Stimulated activated memory B cell treated with anti-CD40 and anti-IgM and Interleukin-4, amounts not matched to agents 10 μg/mL and 1 μg/mL and 100 μg/mL, for 72 hours (primary cell): ENCODE data around the gene SMIM43.
"Not testable (repeated sequence)": the region's sequence is repeated elsewhere in the genome, so short reads cannot be mapped to it uniquely, and the experiment has no call there.

ENCODE experiments used
- ATAC-seq: fragments of 150-1000 bp; cut with Tn5 transposase; 2 replicates; pipeline ENCODE4 v1.10.0; 2021
- H3K27ac Mint-ChIP-seq: one replicate; pipeline ENCODE4 v1.8.0; 2022; ENCODE audit warnings: mild to moderate bottlenecking, mixed read lengths
- H3K27me3 Mint-ChIP-seq: one replicate; pipeline ENCODE4 v1.8.0; 2022; ENCODE audit warnings: mixed read lengths
- H3K36me3 Mint-ChIP-seq: one replicate; pipeline ENCODE4 v1.8.0; 2022; ENCODE audit warnings: mixed read lengths
- H3K4me1 Mint-ChIP-seq: one replicate; pipeline ENCODE4 v1.8.0; 2022; ENCODE audit warnings: mixed read lengths
- H3K4me3 Mint-ChIP-seq: one replicate; pipeline ENCODE4 v1.8.0; 2022; ENCODE audit warnings: mild to moderate bottlenecking, moderate library complexity, mixed read lengths
- H3K9me3 Mint-ChIP-seq: one replicate; pipeline ENCODE4 v1.8.0; 2022; ENCODE audit warnings: mixed read lengths

Gene SMIM43

DNA sequence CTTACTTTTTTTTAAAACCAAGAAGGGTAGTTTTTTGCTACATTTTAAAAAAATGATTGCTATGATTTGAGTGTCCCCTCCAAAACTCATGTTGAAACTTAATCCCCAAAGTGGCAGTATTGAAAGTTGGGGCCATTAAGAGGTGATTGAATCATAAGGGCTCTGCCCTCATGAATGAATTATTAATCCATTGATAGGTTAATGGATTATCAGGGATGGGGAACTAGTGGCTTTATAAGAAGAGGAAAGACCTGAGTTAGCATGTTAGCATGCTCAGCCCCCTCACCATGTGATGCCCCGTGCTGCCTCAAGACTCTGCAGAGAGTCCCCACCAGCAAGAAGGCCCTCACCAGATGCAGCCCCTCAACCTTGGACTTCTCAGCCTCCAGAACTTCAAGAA lies 31.0 kb downstream of the SMIM43 start:
- ATAC-seq = no peak
- H3K36me3 Mint-ChIP-seq = no peaks in the 10 kb centered on the region
- H3K4me1 Mint-ChIP-seq = no peaks in the 10 kb centered on the region
- H3K4me3 Mint-ChIP-seq = no peak overlapping the region
- no peaks in the 10 kb centered on the region for H3K9me3 Mint-ChIP-seq
- no peak overlapping the region for H3K27ac Mint-ChIP-seq
- peaks cover 25% of the 10 kb centered on the region for H3K27me3 Mint-ChIP-seq

DNA sequence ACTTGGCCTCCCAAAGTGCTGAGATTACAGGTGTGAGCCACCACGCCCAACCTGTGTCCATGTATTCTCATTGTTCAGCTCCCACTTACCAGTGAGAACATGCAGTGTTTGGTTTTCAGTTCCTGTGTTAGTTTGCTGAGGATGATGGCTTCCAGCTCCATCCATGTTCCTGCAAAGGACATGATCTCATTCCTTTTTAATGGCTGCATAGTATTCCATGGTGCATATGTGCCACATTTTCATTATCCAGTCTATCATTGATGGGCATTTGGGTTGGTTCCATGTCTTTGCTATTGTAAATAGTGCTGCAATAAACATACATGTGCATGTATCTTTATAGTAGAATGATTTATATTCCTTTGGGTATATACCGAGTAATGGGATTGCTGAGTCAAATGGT lies 35.2 kb downstream of the SMIM43 start:
- H3K27me3 Mint-ChIP-seq, H3K4me3 Mint-ChIP-seq, H3K27ac Mint-ChIP-seq, H3K9me3 Mint-ChIP-seq, H3K4me1 Mint-ChIP-seq, ATAC-seq, H3K36me3 Mint-ChIP-seq: not testable (repeated sequence)

DNA sequence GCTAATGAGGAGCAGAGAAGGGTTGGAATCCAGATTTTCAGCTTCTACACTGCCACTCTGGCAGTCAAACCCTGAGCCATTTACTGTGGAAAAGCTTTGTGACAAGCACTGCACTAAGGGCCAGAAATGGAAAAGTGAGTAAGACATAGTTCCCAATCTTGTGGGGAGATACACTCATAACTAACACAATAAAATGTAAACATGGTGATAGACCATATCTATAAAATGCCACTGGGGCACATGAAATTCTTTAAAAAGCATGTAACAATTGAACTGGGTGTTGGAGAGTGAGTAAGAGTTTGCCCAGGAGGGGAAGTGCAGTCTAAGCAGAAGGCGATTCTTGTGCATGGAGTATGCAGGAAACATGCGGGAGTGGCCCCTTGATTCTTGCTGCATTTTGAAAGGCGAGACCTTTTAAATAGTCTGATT lies 36.2 kb downstream of the SMIM43 start:
- Mint-ChIP-seq H3K27me3 (no peaks in the 10 kb centered on the region), H3K4me3 (no peak overlapping the region), H3K4me1 (no peaks in the 10 kb centered on the region), H3K36me3 (no peaks in the 10 kb centered on the region), H3K9me3 (no peaks in the 10 kb centered on the region), H3K27ac (no peak overlapping the region)
- no peak for ATAC-seq

- Mint-ChIP-seq H3K4me1 (no peaks in the 10 kb centered on the region), H3K27me3 (no peaks in the 10 kb centered on the region), H3K4me3 (no peak overlapping the region), H3K9me3 (no peaks in the 10 kb centered on the region), H3K36me3 (no peaks in the 10 kb centered on the region), H3K27ac (no peak overlapping the region)
- ATAC-seq = no peak
These were observed 36.9 kb downstream of the SMIM43 start for GRCh38 chr4:121728066-121728465.

DNA sequence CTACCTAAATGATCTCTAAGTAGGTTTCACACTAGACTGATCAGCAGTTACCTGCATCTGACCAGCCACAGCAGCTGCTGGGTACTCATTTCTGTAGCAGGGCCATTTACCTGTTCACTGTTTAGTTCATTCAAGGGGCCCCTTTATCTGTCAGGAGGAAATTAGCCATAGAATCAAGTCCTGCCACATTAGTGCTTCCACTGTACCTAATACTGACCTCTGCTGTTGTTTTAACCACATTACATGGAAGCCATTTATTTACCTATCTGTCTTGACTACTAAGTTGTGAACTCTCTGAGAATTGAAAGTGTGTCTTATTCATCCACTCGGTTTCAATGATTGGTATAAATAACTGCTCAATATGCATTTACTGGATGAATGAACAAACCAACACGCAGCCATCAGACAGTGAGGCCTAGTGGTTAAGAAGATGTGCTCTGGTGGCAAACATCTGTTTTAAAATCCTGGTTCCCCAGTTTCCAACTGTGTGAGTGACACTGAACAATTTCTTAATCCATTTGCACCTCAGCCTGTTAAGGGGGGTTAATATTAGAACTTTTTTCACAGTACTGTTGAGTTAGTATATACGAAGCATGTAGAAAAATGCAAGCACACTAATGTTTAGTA lies 38.2 kb downstream of the SMIM43 start:
- Mint-ChIP-seq H3K27ac (no peak overlapping the region), H3K36me3 (no peaks in the 10 kb centered on the region), H3K27me3 (no peaks in the 10 kb centered on the region), H3K4me1 (no peaks in the 10 kb centered on the region), H3K9me3 (no peaks in the 10 kb centered on the region), H3K4me3 (no peak overlapping the region)
- ATAC-seq = peak; percentile 47

DNA sequence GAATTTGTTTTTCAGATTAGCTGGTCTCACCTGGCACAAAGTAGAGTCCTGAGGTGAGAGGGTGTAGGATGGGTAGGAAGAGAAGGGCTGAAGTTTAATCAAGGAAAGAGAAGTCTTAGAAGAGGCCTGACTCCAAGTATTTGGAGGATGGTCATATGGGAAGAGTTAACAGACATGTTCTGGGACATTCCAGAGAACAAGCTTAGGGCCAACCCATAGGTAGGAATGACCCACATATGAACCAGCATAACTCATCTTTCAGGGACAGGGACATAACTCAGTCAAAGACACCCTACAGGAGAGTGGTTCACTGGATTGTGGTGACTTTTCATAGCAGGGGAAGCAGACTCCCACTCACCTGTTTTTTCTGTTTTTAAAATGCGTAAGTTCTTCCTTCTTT lies 40.3 kb downstream of the SMIM43 start:
- Mint-ChIP-seq H3K4me1 (no peaks in the 10 kb centered on the region), H3K9me3 (no peaks in the 10 kb centered on the region), H3K36me3 (no peaks in the 10 kb centered on the region), H3K27ac (no peak overlapping the region), H3K27me3 (no peaks in the 10 kb centered on the region), H3K4me3 (no peak overlapping the region)
- ATAC-seq = no peak

DNA sequence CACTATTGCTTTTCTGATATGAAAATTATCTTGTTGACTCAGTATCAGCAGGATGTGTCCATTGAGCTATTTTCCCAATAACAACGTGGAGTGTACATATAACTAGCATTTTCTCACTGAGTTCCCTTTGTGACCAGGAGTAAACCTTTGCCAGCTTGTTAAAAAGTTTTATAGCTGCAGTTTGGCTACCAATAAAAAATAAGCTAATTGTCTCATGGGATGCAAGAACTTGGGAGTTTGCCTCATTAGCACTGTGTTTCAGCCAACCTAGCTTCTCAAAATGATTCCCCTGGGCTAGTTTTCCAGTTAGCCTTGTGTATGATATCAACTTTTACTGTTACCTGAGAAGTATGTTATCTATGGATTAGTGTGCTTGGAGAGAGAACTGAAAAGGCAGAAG lies 43.3 kb downstream of the SMIM43 start:
- no peak for ATAC-seq
- Mint-ChIP-seq H3K9me3 (no peaks in the 10 kb centered on the region), H3K27ac (no peak overlapping the region), H3K4me1 (no peaks in the 10 kb centered on the region), H3K36me3 (no peaks in the 10 kb centered on the region), H3K4me3 (no peak overlapping the region), H3K27me3 (no peaks in the 10 kb centered on the region)

DNA sequence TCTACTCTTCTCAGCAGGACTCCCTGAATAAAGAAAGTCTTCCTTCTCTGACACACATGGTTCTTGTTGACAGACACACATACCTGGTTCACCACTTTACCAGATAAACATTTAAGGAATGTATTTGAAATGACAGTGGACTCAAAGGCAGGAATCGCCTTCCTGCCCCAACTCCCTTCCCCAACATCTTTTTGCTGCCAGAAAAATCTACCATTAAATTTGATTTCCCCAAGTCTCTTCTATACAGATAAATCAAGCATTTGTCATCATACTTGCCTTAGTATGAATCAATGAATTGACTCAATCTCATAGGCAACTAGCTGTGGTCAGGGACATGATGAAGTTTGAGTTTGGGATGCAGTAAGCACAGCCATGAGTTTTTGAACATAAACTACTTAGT lies 44.9 kb downstream of the SMIM43 start:
- H3K4me3 Mint-ChIP-seq = no peak overlapping the region
- no peak for ATAC-seq
- H3K36me3 Mint-ChIP-seq = no peaks in the 10 kb centered on the region
- peaks cover 10% of the 10 kb centered on the region for H3K27me3 Mint-ChIP-seq
- H3K9me3 Mint-ChIP-seq = no peaks in the 10 kb centered on the region
- H3K27ac Mint-ChIP-seq = no peak overlapping the region
- no peaks in the 10 kb centered on the region for H3K4me1 Mint-ChIP-seq

- H3K27ac Mint-ChIP-seq = no peak overlapping the region
- H3K4me3 Mint-ChIP-seq = no peak overlapping the region
- H3K4me1 Mint-ChIP-seq = no peaks in the 10 kb centered on the region
- no peak for ATAC-seq
- no peaks in the 10 kb centered on the region for H3K36me3 Mint-ChIP-seq
- H3K27me3 Mint-ChIP-seq = peaks cover 28% of the 10 kb centered on the region
- no peaks in the 10 kb centered on the region for H3K9me3 Mint-ChIP-seq
These were observed 47.2 kb downstream of the SMIM43 start for GRCh38 chr4:121717680-121718237.

- Mint-ChIP-seq H3K4me3 (no peak overlapping the region), H3K36me3 (no peaks in the 10 kb centered on the region), H3K27ac (no peak overlapping the region), H3K9me3 (no peaks in the 10 kb centered on the region), H3K4me1 (peaks cover 9% of the 10 kb centered on the region), H3K27me3 (peaks cover 53% of the 10 kb centered on the region)
- no peak for ATAC-seq
These were observed 50.4 kb downstream of the SMIM43 start for GRCh38 chr4:121714548-121714947.

DNA sequence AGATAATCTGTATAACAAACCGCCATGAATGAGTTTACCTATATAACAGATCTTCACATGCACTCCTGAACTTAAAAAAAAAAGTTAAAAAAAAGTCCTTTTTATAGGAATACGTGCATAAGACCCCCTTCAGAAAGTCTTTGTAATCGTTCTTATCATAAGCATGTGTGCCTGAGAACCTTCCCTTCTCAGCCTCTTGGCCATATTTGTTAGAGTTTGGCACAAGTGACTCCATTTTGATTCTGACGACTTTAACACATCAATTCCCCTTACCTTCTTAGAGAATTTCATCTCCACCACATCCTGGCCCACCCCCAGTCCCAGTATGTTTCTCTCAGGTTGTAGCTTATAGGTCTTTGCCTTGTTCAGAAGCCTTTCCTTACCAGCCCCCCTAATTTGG lies 52.2 kb downstream of the SMIM43 start:
- Mint-ChIP-seq H3K4me1 (peaks cover 9% of the 10 kb centered on the region), H3K36me3 (no peaks in the 10 kb centered on the region), H3K27ac (no peak overlapping the region), H3K27me3 (peaks cover 71% of the 10 kb centered on the region), H3K9me3 (no peaks in the 10 kb centered on the region), H3K4me3 (no peak overlapping the region)
- no peak for ATAC-seq

DNA sequence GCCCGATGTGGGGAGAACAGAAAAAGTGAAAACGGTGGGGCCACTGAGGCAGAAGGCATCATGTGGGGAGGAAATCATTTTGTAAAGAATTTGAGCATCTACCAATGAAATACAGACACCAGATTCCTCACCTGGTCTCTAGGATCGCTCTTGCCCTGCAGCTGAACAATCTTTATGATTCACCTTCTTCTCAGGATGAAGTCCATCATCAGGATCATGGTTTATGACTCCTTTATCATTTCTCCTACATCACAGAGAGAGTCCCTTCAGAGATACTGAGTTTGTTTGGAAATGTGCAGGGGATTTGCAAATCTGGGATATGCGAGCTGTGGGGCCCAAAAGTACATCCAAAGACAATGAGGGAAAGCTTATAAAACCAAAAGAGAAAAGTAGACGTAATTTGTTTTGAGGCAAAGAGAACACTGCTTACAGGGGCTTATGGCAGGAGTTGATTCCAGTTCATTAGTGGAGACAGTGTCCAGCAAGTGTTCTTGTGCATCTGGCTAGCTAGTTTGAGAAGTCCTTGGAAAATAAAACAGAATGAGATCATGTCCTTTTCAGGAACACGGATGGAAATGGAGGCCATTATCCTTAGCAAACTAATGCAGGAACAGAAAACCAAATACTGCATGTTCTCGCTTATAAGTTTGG lies 52.8 kb downstream of the SMIM43 start:
- Mint-ChIP-seq H3K9me3 (no peaks in the 10 kb centered on the region), H3K27me3 (peaks cover 78% of the 10 kb centered on the region), H3K4me3 (peak overlapping the region; percentile 18), H3K4me1 (peaks cover 9% of the 10 kb centered on the region), H3K27ac (peak overlapping the region; percentile 27), H3K36me3 (no peaks in the 10 kb centered on the region)
- no peak for ATAC-seq

DNA sequence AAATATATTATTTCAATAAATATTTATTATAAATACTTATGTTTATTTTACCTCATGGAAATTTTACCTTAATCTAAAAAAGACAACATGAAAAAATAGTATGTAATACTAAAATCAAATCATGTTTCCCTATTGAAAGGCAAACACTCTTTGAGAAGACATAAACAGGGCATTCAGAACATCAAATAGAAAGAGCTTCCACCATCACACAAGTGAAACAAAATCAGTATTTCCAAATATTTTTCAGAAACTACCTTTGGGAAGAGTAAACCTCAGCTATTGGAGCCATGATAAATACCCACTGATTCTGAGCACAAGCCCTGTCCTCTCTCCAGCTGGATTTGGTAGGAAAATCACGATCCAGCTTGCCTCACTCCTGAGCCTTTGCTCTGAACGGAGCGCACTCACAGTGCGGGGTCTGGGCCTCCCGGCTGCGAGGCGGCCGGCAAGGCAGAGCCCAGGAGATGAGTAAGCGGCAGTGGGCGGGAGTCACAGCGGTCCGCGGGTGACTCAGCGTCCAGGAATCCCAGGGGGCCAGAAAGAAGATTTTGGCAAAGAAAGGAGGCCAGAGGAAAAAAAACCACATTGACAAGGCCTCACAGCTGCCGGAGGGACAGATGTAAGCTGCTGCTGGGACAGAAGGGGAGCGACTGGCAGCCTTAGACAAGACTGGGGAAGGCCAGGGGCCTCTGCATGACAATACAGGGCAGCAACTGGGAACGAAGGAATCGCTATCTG lies 53.5 kb downstream of the SMIM43 start:
- Mint-ChIP-seq H3K4me3 (peak overlapping the region; percentile 18), H3K27me3 (peaks cover 85% of the 10 kb centered on the region)

GRCh38 chr4:121709766-121710405 lies 55.1 kb downstream of the SMIM43 start:
- no peak for ATAC-seq
- Mint-ChIP-seq H3K4me1 (peaks cover 9% of the 10 kb centered on the region), H3K9me3 (no peaks in the 10 kb centered on the region), H3K36me3 (no peaks in the 10 kb centered on the region), H3K27me3 (peaks cover 76% of the 10 kb centered on the region), H3K4me3 (no peak overlapping the region), H3K27ac (no peak overlapping the region)

More for the DNA sequence above, 53.5 kb downstream of the SMIM43 start:
- Mint-ChIP-seq H3K36me3 (no peaks in the 10 kb centered on the region), H3K4me1 (peaks cover 9% of the 10 kb centered on the region), H3K27ac (peak overlapping the region; percentile 27), H3K9me3 (no peaks in the 10 kb centered on the region)
- ATAC-seq = peak; percentile 91
